WTC11 (cell line): ENCODE data around the gene CSTF1. TPM values are rescaled to one million over a fixed set of nuclear protein-coding genes. Genes with fewer than 3 reads are reported as not detected.

Experiments used
- ATAC-seq: fragments of 200-7000 bp; cut with Tn5 transposase; 2 replicates; pipeline ENCODE4 v1.10.0; 2021; ENCODE audit warnings: mild to moderate bottlenecking, moderate library complexity
- CTCF ChIA-PET: fragments of 300-600 bp; sonication (Branson Sonifier 250); formaldehyde crosslinking; loops from one replicate; lab custom pipeline; 2021; ENCODE audit warnings: antibody characterized with exemption; lab: Charles Lee
- POLR2A ChIA-PET: fragments of 350-600 bp; sonication (Branson Sonifier 250); formaldehyde crosslinking; loops from one replicate; lab custom pipeline; 2021; ENCODE audit warnings: antibody characterized with exemption; lab: Charles Lee
- DNase-seq: peaks from one replicate; pipeline ENCODE4 v3.0.0; 2021; ENCODE audit warnings: low spot score
- H3K27ac Mint-ChIP-seq: 2 replicates; pipeline ENCODE4 v1.8.0; 2021; ENCODE audit warnings: mixed read lengths
- H3K27me3 Mint-ChIP-seq: 2 replicates; pipeline ENCODE4 v1.8.0; 2021; ENCODE audit warnings: low read depth, mild to moderate bottlenecking, moderate library complexity, mixed read lengths
- H3K36me3 Mint-ChIP-seq: 2 replicates; pipeline ENCODE4 v1.8.0; 2021; ENCODE audit warnings: mixed read lengths
- H3K4me1 Mint-ChIP-seq: 2 replicates; pipeline ENCODE4 v1.8.0; 2022; ENCODE audit warnings: mixed read lengths
- H3K4me3 Mint-ChIP-seq: 2 replicates; pipeline ENCODE4 v1.8.0; 2021; ENCODE audit warnings: mild to moderate bottlenecking, moderate library complexity, mixed read lengths
- H3K9me3 Mint-ChIP-seq: 2 replicates; pipeline ENCODE4 v1.8.0; 2021; ENCODE audit warnings: mixed read lengths
- CBFB ChIP-seq: sonication (generic); formaldehyde crosslinking; IDR thresholded peaks from 2 replicates; pipeline ENCODE4 v1.8.1; 2022; ENCODE audit warnings: mild to moderate bottlenecking, low read depth, missing genetic modification reagents
- JUN ChIP-seq: sonication (generic); formaldehyde crosslinking; IDR thresholded peaks from 2 replicates; pipeline ENCODE4 v1.8.0; 2023; ENCODE audit warnings: mild to moderate bottlenecking, missing genetic modification reagents
- MYBL2 ChIP-seq: sonication (generic); formaldehyde crosslinking; IDR thresholded peaks from 2 replicates; pipeline ENCODE4 v1.8.1; 2023; ENCODE audit warnings: mild to moderate bottlenecking, moderate library complexity, missing genetic modification reagents
- NR3C1 ChIP-seq: sonication (generic); formaldehyde crosslinking; conservative IDR thresholded peaks from 2 replicates; pipeline ENCODE4 v1.8.1; 2023; ENCODE audit warnings: low read depth, mild to moderate bottlenecking, missing genetic modification reagents
- PRRX2 ChIP-seq: fragments of 250-450 bp; sonication (Bioruptor Pico); IDR thresholded peaks from 2 replicates; pipeline ENCODE4 v1.8.0; 2021; ENCODE audit warnings: mild to moderate bottlenecking
- SMAD4 ChIP-seq: sonication (generic); formaldehyde crosslinking; IDR thresholded peaks from 2 replicates; pipeline ENCODE4 v1.8.0; 2022; ENCODE audit warnings: mild to moderate bottlenecking, missing genetic modification reagents
- total RNA-seq: library from RNA; stranded (reverse); gene quantifications from 3 replicates; pipeline ENCODE4 v1.2.3, GENCODE V29; 2021
- TF ChIP-seq, protein P1 (sequence below): sonication (generic); formaldehyde crosslinking; IDR thresholded peaks from 2 replicates; pipeline ENCODE4 v1.8.0; 2023; ENCODE audit warnings: missing genetic modification reagents
- TF ChIP-seq, protein P2 (sequence below): sonication (generic); formaldehyde crosslinking; IDR thresholded peaks from 2 replicates; pipeline ENCODE4 v1.8.1; 2023; ENCODE audit warnings: mild to moderate bottlenecking, missing genetic modification reagents, borderline replicate concordance
- TF ChIP-seq, protein P3 (sequence below): sonication (generic); formaldehyde crosslinking; IDR thresholded peaks from 2 replicates; pipeline ENCODE4 v1.8.1; 2023; ENCODE audit warnings: mild to moderate bottlenecking, moderate library complexity, missing genetic modification reagents
- TF ChIP-seq, protein P4 (sequence below): fragments of 250-450 bp; sonication (Bioruptor Pico); conservative IDR thresholded peaks from 2 replicates; pipeline ENCODE4 v1.9.0; 2021; ENCODE audit warnings: mild to moderate bottlenecking
- TF ChIP-seq, protein P5 (sequence below): fragments of 250-450 bp; sonication (Bioruptor Pico); IDR thresholded peaks from 2 replicates; pipeline ENCODE4 v1.8.0; 2021; ENCODE audit warnings: mild to moderate bottlenecking
- TF ChIP-seq, protein P6 (sequence below): sonication (generic); formaldehyde crosslinking; IDR thresholded peaks from 2 replicates; pipeline ENCODE4 v1.8.0; 2022; ENCODE audit warnings: mild to moderate bottlenecking, missing genetic modification reagents

The CSTF1 gene
- total RNA-seq, 1 experiment from 2014 or later, result 58.5 TPM

DNA sequence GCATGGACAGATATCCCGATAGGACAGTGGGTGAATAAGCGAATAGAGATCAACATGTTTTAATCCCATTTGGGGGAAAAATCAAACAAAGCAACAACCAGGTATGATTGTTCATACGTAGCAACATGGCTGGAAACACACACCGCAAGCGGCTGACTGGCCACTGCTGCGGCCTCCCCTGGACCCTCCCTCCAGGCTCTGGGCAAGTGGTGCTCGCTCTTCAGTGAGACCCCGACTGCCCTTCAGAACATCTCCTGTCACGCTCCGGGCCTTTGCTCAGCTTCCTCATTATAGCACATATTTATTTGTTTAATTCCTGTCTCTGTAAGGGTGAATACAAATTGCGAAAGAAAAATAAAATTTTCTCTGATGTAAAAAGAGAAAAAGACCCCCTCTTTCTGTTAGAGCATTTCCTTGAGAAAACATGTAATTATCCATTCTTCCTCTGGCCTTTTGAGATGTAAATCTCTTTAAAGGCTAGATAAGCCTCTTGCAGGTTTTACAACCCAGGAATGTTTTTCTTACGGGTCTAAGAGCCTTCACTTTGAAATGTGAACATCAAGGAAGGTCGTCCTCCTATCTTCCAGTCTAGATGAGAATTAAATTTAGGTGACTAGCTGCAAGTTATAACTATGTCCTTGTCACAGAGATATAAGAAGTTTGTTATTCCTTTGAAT is 44.7 kb upstream of the CSTF1 start:
- peak overlapping the region; percentile 16 for H3K4me3 Mint-ChIP-seq
- TF ChIP-seq, protein P1, sequence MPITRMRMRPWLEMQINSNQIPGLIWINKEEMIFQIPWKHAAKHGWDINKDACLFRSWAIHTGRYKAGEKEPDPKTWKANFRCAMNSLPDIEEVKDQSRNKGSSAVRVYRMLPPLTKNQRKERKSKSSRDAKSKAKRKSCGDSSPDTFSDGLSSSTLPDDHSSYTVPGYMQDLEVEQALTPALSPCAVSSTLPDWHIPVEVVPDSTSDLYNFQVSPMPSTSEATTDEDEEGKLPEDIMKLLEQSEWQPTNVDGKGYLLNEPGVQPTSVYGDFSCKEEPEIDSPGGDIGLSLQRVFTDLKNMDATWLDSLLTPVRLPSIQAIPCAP (CRISPR knock-in tag), result no peak
- TF ChIP-seq PRRX2 (CRISPR knock-in tag) (no peak), CBFB (no peak), JUN (CRISPR knock-in tag) (no peak), NR3C1 (CRISPR knock-in tag) (no peak), SMAD4 (CRISPR knock-in tag) (no peak), MYBL2 (CRISPR knock-in tag) (no peak)
- TF ChIP-seq, protein P2, sequence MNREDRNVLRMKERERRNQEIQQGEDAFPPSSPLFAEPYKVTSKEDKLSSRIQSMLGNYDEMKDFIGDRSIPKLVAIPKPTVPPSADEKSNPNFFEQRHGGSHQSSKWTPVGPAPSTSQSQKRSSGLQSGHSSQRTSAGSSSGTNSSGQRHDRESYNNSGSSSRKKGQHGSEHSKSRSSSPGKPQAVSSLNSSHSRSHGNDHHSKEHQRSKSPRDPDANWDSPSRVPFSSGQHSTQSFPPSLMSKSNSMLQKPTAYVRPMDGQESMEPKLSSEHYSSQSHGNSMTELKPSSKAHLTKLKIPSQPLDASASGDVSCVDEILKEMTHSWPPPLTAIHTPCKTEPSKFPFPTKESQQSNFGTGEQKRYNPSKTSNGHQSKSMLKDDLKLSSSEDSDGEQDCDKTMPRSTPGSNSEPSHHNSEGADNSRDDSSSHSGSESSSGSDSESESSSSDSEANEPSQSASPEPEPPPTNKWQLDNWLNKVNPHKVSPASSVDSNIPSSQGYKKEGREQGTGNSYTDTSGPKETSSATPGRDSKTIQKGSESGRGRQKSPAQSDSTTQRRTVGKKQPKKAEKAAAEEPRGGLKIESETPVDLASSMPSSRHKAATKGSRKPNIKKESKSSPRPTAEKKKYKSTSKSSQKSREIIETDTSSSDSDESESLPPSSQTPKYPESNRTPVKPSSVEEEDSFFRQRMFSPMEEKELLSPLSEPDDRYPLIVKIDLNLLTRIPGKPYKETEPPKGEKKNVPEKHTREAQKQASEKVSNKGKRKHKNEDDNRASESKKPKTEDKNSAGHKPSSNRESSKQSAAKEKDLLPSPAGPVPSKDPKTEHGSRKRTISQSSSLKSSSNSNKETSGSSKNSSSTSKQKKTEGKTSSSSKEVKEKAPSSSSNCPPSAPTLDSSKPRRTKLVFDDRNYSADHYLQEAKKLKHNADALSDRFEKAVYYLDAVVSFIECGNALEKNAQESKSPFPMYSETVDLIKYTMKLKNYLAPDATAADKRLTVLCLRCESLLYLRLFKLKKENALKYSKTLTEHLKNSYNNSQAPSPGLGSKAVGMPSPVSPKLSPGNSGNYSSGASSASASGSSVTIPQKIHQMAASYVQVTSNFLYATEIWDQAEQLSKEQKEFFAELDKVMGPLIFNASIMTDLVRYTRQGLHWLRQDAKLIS (CRISPR knock-in tag), result no peak
- TF ChIP-seq, protein P3, sequence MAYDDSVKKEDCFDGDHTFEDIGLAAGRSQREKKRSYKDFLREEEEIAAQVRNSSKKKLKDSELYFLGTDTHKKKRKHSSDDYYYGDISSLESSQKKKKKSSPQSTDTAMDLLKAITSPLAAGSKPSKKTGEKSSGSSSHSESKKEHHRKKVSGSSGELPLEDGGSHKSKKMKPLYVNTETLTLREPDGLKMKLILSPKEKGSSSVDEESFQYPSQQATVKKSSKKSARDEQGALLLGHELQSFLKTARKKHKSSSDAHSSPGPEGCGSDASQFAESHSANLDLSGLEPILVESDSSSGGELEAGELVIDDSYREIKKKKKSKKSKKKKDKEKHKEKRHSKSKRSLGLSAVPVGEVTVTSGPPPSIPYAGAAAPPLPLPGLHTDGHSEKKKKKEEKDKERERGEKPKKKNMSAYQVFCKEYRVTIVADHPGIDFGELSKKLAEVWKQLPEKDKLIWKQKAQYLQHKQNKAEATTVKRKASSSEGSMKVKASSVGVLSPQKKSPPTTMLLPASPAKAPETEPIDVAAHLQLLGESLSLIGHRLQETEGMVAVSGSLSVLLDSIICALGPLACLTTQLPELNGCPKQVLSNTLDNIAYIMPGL, result no peak
- peaks cover 27% of the 10 kb centered on the region for H3K4me1 Mint-ChIP-seq
- 0 out of 2 replicates have a peak, but pooled peaks cover 4% of the 10 kb centered on the region for H3K9me3 Mint-ChIP-seq
- H3K27ac Mint-ChIP-seq, result no peak overlapping the region
- POLR2A ChIA-PET, result no interaction called here
- ATAC-seq (peak; percentile 54), DNase-seq (peak; percentile 17)
- CTCF ChIA-PET, result no interaction called here
- peaks cover 89% of the 10 kb centered on the region for H3K27me3 Mint-ChIP-seq
- no peaks in the 10 kb centered on the region for H3K36me3 Mint-ChIP-seq

DNA sequence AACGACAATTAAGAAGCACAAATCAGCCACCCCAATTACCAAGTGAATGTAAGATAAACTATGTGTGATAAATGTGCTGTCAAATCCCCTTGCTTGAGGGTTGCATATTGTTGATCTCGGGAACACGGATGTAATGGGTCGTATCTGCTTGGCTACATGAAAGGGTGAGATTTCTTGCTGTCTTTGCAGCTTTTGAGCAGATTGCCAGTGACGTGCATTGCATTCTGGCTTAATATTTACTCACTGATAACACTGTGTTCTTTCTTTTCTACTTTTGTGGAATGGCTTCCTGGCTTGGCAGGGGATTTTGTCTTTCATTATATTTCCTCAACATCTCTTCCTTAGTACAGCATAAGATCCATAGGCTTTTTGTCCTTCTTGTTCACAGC is 44.1 kb upstream of the CSTF1 start:
- ChIA-PET CTCF (no interaction called here), POLR2A (no interaction called here)
- H3K9me3 Mint-ChIP-seq, result 0 out of 2 replicates have a peak, but pooled peaks cover 4% of the 10 kb centered on the region
- peaks cover 84% of the 10 kb centered on the region for H3K27me3 Mint-ChIP-seq
- H3K27ac Mint-ChIP-seq, result no peak overlapping the region
- H3K36me3 Mint-ChIP-seq, result no peaks in the 10 kb centered on the region
- no peak for DNase-seq
- TF ChIP-seq, protein P4, sequence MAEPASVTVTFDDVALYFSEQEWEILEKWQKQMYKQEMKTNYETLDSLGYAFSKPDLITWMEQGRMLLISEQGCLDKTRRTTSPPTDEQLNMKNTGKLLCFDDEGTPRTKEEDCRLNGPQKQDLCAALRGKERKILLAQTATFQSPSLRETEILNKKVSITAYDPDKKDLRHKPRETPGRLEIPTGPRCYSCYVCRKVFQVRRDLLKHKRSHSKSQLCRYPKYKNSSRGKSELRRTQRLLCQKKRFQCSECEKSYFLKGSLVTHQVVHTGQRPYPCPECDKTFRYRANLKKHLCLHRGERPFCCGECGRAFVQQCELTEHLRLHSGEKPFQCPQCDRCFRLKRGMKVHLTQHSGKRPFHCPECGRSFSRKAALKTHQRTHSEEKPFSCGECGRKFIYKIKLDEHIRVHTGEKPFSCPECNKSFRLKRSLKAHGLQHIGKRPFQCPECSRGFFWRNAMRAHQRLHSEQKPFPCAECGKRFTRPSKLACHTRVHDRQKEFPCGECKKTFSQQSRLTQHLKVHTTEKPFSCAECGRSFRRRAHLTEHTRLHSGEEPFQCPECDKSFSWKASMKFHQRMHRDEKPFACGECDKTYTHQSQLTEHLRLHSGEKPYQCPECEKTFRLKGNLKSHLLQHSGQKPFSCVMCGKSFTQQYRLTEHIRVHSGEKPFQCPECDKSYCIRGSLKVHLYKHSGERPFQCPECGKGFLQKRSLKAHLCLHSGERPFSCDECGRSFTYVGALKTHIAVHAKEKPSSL (CRISPR knock-in tag), result no peak
- TF ChIP-seq, protein P5, sequence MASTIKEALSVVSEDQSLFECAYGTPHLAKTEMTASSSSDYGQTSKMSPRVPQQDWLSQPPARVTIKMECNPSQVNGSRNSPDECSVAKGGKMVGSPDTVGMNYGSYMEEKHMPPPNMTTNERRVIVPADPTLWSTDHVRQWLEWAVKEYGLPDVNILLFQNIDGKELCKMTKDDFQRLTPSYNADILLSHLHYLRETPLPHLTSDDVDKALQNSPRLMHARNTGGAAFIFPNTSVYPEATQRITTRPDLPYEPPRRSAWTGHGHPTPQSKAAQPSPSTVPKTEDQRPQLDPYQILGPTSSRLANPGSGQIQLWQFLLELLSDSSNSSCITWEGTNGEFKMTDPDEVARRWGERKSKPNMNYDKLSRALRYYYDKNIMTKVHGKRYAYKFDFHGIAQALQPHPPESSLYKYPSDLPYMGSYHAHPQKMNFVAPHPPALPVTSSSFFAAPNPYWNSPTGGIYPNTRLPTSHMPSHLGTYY (CRISPR knock-in tag), result no peak
- TF ChIP-seq, protein P6, sequence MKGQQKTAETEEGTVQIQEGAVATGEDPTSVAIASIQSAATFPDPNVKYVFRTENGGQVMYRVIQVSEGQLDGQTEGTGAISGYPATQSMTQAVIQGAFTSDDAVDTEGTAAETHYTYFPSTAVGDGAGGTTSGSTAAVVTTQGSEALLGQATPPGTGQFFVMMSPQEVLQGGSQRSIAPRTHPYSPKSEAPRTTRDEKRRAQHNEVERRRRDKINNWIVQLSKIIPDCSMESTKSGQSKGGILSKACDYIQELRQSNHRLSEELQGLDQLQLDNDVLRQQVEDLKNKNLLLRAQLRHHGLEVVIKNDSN (CRISPR knock-in tag), result no peak
- ATAC-seq, result no peak
- peaks cover 27% of the 10 kb centered on the region for H3K4me1 Mint-ChIP-seq
- H3K4me3 Mint-ChIP-seq, result peak overlapping the region; percentile 16
